ENCODE measurements around the gene VWC2L. TPM values are rescaled to one million over a fixed set of nuclear protein-coding genes. Genes with fewer than 3 reads are reported as not detected.

The VWC2L gene
- total and polyA plus RNA-seq, 2 donors (not counting 1 experiment from before 2014, with no cell fraction given): not detected

DNA sequence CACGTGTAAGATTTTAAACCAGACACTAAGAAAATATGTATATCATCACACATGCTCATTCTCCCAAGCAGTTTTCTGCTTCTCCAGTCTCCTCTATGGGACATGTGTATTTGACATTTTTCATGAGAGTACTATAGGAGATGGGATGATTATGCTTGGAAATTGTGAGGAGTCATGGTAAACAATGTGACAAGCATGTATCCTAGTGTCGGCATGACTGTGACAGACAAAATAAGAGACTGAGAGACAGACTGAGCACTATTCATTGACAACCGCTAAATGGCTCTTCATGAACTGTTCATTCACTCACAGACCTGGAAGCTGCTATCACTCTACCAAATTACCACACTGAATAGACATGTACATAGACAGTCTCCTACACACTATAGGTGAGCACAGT, 127.1 kb downstream of the VWC2L start:
- no peaks in the 10 kb centered on the region for H3K4me1 Mint-ChIP-seq
- CTCF ChIA-PET: no interaction called here
- no peaks in the 10 kb centered on the region for H3K4me1 ChIP-seq (ENCODE audit: control insufficient read depth in 2 of 2, insufficient read depth in 2 of 2, low read length in 2 of 2)

DNA sequence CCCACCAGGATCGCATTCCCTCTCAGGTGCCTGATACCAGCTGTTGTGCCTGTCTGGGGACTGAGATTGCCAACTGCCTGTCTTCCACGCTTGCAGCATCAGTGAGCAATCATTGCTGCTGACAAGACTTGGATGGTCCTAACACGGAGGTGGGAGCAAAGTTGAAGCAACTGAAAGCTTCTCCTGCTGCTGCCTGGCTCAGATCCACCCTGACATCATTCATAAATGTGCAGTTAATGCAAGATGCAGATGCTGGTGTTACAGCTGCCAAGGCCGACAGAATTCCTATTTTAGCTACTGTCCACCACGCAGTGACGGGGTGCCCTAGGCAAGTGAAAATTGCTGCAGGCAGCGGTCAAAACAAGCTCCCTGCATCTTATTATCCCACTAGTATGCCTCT, 131.4 kb downstream of the VWC2L start:
- Histone ChIP-seq H2AFZ (ENCODE audit: insufficient read depth, low read depth, low read length, poor library complexity, severe bottlenecking) (no peak overlapping the region), H3K9ac (ENCODE audit: low read length) (no peak overlapping the region), H3K36me3 (replicated peaks in 1 of 2; ENCODE audit: control extremely low read depth in 1 of 2, control insufficient read depth in 1 of 2, extremely low read depth in 1 of 2, insufficient read depth in 2 of 2, low read length in 1 of 2) (no peaks in the 10 kb centered on the region), H3K27ac (ENCODE audit: low read length in 2 of 2) (no peak overlapping the region), H3K9me3 (ENCODE audit: control extremely low read depth in 1 of 3, control insufficient read depth in 2 of 3, insufficient read depth in 1 of 3, low read length in 2 of 3) (peaks cover 0 to 1% (median 0%) of the 10 kb centered on the region in 3 donors), H3K79me2 (ENCODE audit: control insufficient read depth, insufficient read depth, low read length) (no peaks in the 10 kb centered on the region), H3K27me3 (replicated peaks in 1 of 4; ENCODE audit: control extremely low read depth in 1 of 4, control insufficient read depth in 3 of 4, insufficient read depth in 4 of 4, low read length in 3 of 4) (no peaks in the 10 kb centered on the region), H4K20me1 (ENCODE audit: control insufficient read depth, insufficient read depth, low read length, poor library complexity, severe bottlenecking) (no peaks in the 10 kb centered on the region), H3K4me3 (ENCODE audit: control extremely low read depth in 1 of 5, extremely low read depth in 1 of 5, insufficient read depth in 1 of 5, low read depth in 2 of 5, low read length in 4 of 5) (no peak overlapping the region), H3K4me2 (replicated peaks; ENCODE audit: low read depth, low read length, poor library complexity, severe bottlenecking) (no peak overlapping the region), H3K4me1 (ENCODE audit: control insufficient read depth in 2 of 2, insufficient read depth in 2 of 2, low read length in 2 of 2) (no peaks in the 10 kb centered on the region)
- intact Hi-C loops (cut with micrococcal nuclease): no loop called here
- H3K4me3 Mint-ChIP-seq: no peak overlapping the region
- TF ChIP-seq, protein P1, sequence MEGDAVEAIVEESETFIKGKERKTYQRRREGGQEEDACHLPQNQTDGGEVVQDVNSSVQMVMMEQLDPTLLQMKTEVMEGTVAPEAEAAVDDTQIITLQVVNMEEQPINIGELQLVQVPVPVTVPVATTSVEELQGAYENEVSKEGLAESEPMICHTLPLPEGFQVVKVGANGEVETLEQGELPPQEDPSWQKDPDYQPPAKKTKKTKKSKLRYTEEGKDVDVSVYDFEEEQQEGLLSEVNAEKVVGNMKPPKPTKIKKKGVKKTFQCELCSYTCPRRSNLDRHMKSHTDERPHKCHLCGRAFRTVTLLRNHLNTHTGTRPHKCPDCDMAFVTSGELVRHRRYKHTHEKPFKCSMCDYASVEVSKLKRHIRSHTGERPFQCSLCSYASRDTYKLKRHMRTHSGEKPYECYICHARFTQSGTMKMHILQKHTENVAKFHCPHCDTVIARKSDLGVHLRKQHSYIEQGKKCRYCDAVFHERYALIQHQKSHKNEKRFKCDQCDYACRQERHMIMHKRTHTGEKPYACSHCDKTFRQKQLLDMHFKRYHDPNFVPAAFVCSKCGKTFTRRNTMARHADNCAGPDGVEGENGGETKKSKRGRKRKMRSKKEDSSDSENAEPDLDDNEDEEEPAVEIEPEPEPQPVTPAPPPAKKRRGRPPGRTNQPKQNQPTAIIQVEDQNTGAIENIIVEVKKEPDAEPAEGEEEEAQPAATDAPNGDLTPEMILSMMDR (IDR thresholded peaks at IDR 0.05): no peak
- H3K27ac Mint-ChIP-seq: no peak overlapping the region
- H3K27me3 Mint-ChIP-seq: no peaks in the 10 kb centered on the region
- ATAC-seq (ENCODE audit: low read depth): no peak
- ChIA-PET CTCF (interaction anchor here (0.6 kb wide), 1 partner anchor 114 kb away, joined by 3 read pairs; no protein-coding TSS in a partner anchor), POLR2A (no interaction called here)
- no peaks in the 10 kb centered on the region for H3K9me3 Mint-ChIP-seq (ENCODE audit: insufficient read depth)
- H3K4me1 Mint-ChIP-seq: no peaks in the 10 kb centered on the region
- DNase-seq: no peak
- WGBS (ENCODE audit: insufficient coverage): 85% methylated on average over 7 of the region's 7 CpGs

More for the DNA sequence above, 127.1 kb downstream of the VWC2L start:
- intact Hi-C loops (cut with micrococcal nuclease): no loop called here
- no peak overlapping the region for H3K4me3 ChIP-seq (ENCODE audit: control extremely low read depth in 1 of 5, extremely low read depth in 1 of 5, insufficient read depth in 1 of 5, low read depth in 2 of 5, low read length in 4 of 5)
- no peaks in the 10 kb centered on the region for H3K9me3 Mint-ChIP-seq (ENCODE audit: insufficient read depth)
- H3K9me3 ChIP-seq (ENCODE audit: control extremely low read depth in 1 of 3, control insufficient read depth in 2 of 3, insufficient read depth in 1 of 3, low read length in 2 of 3): no peaks in the 10 kb centered on the region
- no peak for TF ChIP-seq EZH2 (IDR thresholded peaks at IDR 0.05; ENCODE audit: borderline replicate concordance, insufficient read depth, low read depth, low read length, poor library complexity, severe bottlenecking)
- TF ChIP-seq, protein P1 (IDR thresholded peaks at IDR 0.05): no peak
- no peaks in the 10 kb centered on the region for H3K79me2 ChIP-seq (ENCODE audit: control insufficient read depth, insufficient read depth, low read length)
- no peak overlapping the region for H3K4me2 ChIP-seq (replicated peaks; ENCODE audit: low read depth, low read length, poor library complexity, severe bottlenecking)
- H3K4me3 Mint-ChIP-seq: no peak overlapping the region
- no CpG with 5 or more reads among the region's 3 CpGs for WGBS (ENCODE audit: insufficient coverage)
- no peaks in the 10 kb centered on the region for H3K36me3 ChIP-seq (replicated peaks in 1 of 2; ENCODE audit: control extremely low read depth in 1 of 2, control insufficient read depth in 1 of 2, extremely low read depth in 1 of 2, insufficient read depth in 2 of 2, low read length in 1 of 2)
- POLR2A ChIA-PET: no interaction called here
- no peak overlapping the region for H3K27ac ChIP-seq (ENCODE audit: low read length in 2 of 2)
- H3K9ac ChIP-seq (ENCODE audit: low read length): no peak overlapping the region
- H3K27ac Mint-ChIP-seq: no peak overlapping the region
- H4K20me1 ChIP-seq (ENCODE audit: control insufficient read depth, insufficient read depth, low read length, poor library complexity, severe bottlenecking): no peaks in the 10 kb centered on the region
- peaks cover 3% of the 10 kb centered on the region for H3K27me3 Mint-ChIP-seq
- DNase-seq: no peak
- no peak for ATAC-seq (ENCODE audit: low read depth)
- H3K27me3 ChIP-seq (replicated peaks in 1 of 4; ENCODE audit: control extremely low read depth in 1 of 4, control insufficient read depth in 3 of 4, insufficient read depth in 4 of 4, low read length in 3 of 4): no peaks in the 10 kb centered on the region
- no peak overlapping the region for H2AFZ ChIP-seq (ENCODE audit: insufficient read depth, low read depth, low read length, poor library complexity, severe bottlenecking)

All from B cell (primary cell).